ENCODE results near the gene TUSC1.
"Not testable (repeated sequence)": the region's sequence is repeated elsewhere in the genome, so short reads cannot be mapped to it uniquely, and the experiment has no call there.

TUSC1 gene

DNA sequence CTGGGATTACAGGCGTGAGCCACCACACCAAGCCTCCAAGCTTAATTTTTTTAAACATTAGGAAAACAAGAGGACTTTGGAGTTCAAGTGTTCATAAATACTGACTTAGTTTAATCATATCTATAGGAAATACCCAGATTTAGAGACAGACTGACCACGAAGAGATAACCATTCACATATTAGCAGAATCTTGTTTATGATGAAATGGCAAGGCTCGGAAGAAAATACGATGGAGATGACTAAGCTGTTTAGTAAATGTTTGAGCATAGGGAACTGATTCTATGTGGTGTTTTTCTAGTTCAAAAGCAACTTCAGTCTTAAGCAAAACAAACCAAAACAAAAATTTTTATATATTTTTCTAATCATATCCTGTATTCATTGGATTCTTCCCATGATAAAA lies 13.5 kb upstream of the TUSC1 start:
- Histone ChIP-seq H3K4me3 (no peak overlapping the region), H3K27me3 (no peaks in the 10 kb centered on the region), H3K27ac (no peak overlapping the region), H3K9ac (no peak overlapping the region), H4K20me1 (no peaks in the 10 kb centered on the region), H3K4me1 (no peaks in the 10 kb centered on the region), H3K9me3 (no peaks in the 10 kb centered on the region), H3K4me2 (no peak overlapping the region), H3K36me3 (no peaks in the 10 kb centered on the region)
- TF ChIP-seq Cebpa-rat (IDR thresholded peaks at IDR 0.05): no peak

DNA sequence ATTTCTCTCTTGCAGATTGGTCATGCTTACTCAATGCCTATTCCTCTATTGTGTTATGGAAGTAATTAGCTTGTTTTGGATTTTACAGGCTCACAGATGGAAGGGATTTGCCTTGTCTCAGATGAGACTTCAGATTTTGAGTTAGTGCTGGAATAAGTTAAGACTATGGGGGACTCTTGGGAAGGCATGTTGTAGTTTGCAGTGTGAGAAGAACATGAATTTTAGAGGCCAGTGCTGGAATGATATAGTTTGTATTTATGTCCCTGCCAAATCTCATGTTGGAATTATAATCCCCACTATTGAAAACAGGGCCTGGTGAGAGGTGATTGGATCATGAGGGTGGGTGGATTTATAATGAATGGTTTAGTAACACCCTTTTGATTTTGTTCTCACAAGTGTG lies 6.1 kb upstream of the TUSC1 start:
- no peak overlapping the region for H3K4me3 ChIP-seq
- H3K9ac ChIP-seq: no peak overlapping the region
- H3K9me3 ChIP-seq: no peaks in the 10 kb centered on the region
- no peaks in the 10 kb centered on the region for H3K36me3 ChIP-seq
- no peaks in the 10 kb centered on the region for H3K4me1 ChIP-seq
- H3K27me3 ChIP-seq: no peaks in the 10 kb centered on the region
- H3K4me2 ChIP-seq: no peak overlapping the region
- TF ChIP-seq Cebpa-rat (IDR thresholded peaks at IDR 0.05): no peak
- no peaks in the 10 kb centered on the region for H4K20me1 ChIP-seq
- no peak overlapping the region for H3K27ac ChIP-seq

DNA sequence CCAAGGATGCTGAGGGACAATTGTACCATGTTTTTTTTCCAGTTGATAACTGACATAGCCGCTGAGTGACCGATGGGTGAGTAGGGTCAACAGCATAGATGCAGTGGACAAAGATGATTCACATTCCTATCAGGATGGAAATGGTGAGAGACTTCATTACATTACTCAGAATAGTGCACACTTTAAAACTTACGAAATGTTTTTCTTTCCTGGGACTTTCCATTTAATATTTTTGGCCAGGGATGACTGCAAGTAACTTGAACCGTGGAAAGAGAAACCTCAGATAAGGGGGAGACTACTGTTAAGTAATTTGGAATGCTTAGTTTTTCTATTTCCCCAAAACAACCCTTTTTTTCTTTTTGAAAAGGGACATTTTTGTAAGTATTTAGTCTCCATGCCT lies 3.0 kb upstream of the TUSC1 start:
- Histone ChIP-seq H3K27me3 (no peaks in the 10 kb centered on the region), H3K4me1 (no peaks in the 10 kb centered on the region), H3K9ac (no peak overlapping the region), H3K9me3 (peaks cover 18% of the 10 kb centered on the region), H3K27ac (no peak overlapping the region), H3K36me3 (no peaks in the 10 kb centered on the region), H4K20me1 (no peaks in the 10 kb centered on the region), H3K4me2 (no peak overlapping the region), H3K4me3 (no peak overlapping the region)
- TF ChIP-seq Cebpa-rat (IDR thresholded peaks at IDR 0.05): no peak

DNA sequence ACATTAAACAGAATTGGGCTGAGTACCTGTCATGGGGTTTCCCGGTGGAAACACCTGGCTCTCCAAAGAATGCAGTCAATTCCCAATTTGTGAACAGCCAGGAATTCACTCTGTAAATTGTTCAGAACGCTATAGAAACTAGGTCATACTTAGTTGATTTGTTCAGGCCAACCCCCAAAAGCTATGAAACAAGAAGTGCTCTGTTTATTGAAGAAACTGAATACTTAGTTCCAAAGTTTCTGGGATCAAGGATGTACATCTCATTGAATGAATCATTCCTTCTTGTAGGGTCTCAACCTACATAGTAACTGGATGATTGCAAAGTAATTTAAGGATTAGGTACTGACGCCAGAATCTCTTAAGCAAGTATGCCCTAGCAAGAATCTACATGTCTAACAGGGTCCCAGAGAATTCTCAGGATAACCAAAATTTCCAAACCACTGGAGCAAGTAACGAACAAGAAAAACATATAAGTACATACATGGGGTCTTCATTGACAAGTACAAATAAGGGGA lies 659 bp upstream of the TUSC1 start:
- Histone ChIP-seq H3K27ac (no peak overlapping the region), H3K4me2 (no peak overlapping the region)

DNA sequence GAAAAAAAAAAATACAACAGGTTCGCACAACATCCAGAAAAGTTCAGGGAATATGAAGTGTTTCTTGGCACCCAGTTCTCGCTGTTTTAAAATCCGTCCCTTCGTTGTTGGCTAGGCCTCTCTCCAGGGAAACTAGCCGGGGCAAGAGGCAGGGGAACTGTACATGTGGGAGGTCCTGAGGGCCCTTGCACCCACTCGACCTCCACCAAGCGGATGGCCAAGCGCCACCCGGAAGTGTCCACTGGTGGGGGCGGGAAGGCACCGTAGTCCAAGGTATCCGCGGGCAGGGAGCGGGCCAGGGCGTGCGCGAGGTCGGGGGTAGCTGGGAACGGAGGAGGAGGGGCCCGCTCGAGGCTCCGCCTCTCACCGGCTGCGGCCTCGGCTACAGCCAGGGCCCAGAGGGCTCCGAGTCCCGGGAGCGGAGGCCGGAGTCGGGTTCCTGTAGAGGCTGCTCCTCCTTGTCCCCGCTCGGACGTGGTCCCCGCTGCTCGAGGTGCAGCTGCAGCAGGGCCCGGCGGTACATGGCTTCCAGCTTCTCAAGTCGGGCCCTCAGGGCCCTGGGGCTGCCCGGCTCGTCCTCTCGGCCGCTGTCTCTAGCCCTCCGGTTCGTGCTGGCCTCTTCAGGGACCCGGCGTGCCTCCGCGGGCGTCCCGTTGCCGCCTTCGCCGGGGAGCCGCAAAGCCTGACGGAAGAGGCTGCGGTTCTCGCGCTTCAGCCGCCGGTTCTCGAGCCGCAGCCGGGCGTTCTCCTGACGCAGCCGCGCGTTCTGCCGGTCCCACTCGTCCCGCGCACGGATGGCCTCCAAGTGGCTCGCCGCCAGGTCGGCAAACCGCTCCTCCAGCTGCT lies 720 bp downstream of the TUSC1 start:
- TF ChIP-seq Cebpa-rat (IDR thresholded peaks at IDR 0.05): no peak
- Histone ChIP-seq H3K4me3 (no peak overlapping the region), H3K27me3 (no peaks in the 10 kb centered on the region), H3K4me2 (no peak overlapping the region), H3K9ac (no peak overlapping the region), H3K9me3 (peaks cover 18% of the 10 kb centered on the region), H3K36me3 (no peaks in the 10 kb centered on the region), H3K4me1 (no peaks in the 10 kb centered on the region), H4K20me1 (no peaks in the 10 kb centered on the region), H3K27ac (no peak overlapping the region)

More for the DNA sequence above, 659 bp upstream of the TUSC1 start:
- Histone ChIP-seq H3K9ac (no peak overlapping the region), H3K27me3 (no peaks in the 10 kb centered on the region), H3K4me1 (no peaks in the 10 kb centered on the region), H3K9me3 (peaks cover 18% of the 10 kb centered on the region), H3K36me3 (no peaks in the 10 kb centered on the region), H3K4me3 (no peak overlapping the region), H4K20me1 (no peaks in the 10 kb centered on the region)
- no peak for TF ChIP-seq Cebpa-rat (IDR thresholded peaks at IDR 0.05)

DNA sequence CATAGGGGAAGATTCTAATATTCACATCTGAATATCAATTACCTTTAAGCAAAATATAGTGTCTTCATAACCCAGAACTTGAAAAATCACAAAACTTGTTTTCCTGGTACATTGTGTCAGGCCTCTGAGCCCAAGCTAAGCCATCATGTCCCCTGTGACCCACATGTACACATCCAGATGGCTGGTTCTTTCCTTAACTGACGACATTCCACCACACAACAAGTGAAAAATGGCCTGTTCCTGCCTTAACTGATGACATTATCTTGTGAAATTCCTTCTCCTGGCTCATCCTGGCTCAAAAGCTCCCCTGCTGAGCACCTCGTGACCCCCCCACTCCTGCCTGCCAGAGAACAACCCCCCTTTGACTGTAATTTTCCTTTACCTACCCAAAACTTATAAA lies 2.4 kb downstream of the TUSC1 start:
- not testable (repeated sequence) for H3K9ac ChIP-seq, H4K20me1 ChIP-seq, H3K27me3 ChIP-seq

DNA sequence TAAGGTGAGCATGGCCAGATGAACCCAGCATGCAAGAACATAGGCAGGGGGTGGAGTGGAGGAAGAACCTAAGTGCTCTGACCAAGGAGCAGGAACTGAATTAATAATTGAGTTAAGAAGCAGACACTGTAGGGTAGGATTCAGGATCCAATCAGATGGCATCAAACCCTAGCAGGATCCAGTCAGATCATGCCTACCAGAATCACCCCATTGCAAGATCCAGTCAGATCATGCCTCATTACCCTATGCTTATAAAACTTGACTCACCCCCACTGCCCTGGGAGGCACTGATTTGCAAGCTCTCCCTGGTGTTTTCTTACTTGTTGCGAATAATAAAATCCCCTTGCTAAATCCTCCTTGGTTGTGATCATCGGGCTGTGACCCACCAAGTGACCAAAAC lies 19.7 kb downstream of the TUSC1 start:
- Histone ChIP-seq H3K27me3 (no peaks in the 10 kb centered on the region), H3K4me2 (no peak overlapping the region), H3K27ac (no peak overlapping the region), H4K20me1 (no peaks in the 10 kb centered on the region), H3K4me3 (no peak overlapping the region), H3K9ac (no peak overlapping the region), H3K4me1 (no peaks in the 10 kb centered on the region), H3K36me3 (no peaks in the 10 kb centered on the region), H3K9me3 (no peaks in the 10 kb centered on the region)
- TF ChIP-seq Cebpa-rat (IDR thresholded peaks at IDR 0.05): no peak

More for the DNA sequence above, 2.4 kb downstream of the TUSC1 start:
- H3K27ac ChIP-seq, H3K4me2 ChIP-seq, H3K4me3 ChIP-seq, H3K4me1 ChIP-seq, H3K36me3 ChIP-seq: not testable (repeated sequence)
- H3K9me3 ChIP-seq: peaks cover 18% of the 10 kb centered on the region

DNA sequence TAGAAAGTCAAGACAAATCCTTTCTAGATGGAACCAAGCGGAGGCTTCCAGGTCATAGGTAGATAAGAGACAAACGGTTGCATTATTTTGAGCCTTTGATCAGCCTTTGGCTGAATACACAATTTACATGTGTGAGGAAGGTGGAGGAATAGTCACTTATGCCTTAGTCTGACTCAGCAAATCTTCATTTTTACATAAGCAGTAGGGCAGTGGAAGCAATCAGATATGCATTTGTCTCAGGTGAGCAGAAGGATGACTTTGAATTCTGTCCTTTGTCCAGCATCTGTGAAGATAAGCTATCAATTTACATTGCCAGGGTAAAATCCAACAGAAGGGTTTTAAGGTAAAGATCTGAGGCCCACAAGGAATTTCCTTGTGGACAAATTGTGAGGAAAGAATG lies 23.8 kb downstream of the TUSC1 start:
- Histone ChIP-seq H3K4me2 (no peak overlapping the region), H3K4me1 (no peaks in the 10 kb centered on the region), H3K4me3 (no peak overlapping the region), H3K9ac (no peak overlapping the region), H3K36me3 (no peaks in the 10 kb centered on the region), H3K27ac (no peak overlapping the region), H4K20me1 (no peaks in the 10 kb centered on the region), H3K9me3 (no peaks in the 10 kb centered on the region), H3K27me3 (no peaks in the 10 kb centered on the region)
- no peak for TF ChIP-seq Cebpa-rat (IDR thresholded peaks at IDR 0.05)

DNA sequence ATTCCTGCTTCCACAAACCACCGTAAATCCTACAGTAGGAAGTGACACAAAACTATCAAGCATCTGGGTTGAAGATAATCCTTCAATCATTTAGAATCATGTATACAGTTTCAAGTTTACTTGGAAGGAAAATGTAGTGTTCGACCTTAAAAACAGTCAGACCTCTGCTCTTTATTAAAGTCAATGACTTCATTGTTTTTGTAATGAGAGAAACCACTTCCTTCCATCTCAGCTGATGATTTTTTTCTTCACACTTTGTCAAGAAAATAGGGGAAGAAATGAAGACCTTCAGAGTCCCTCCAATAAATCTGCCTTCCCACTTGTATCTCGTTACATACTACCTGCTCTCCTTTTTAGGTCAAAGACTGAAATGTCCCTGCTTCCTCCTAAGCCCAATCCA lies 30.1 kb downstream of the TUSC1 start:
- H3K4me1 ChIP-seq: no peaks in the 10 kb centered on the region
- no peaks in the 10 kb centered on the region for H4K20me1 ChIP-seq
- H3K4me2 ChIP-seq: no peak overlapping the region
- no peaks in the 10 kb centered on the region for H3K36me3 ChIP-seq
- no peaks in the 10 kb centered on the region for H3K27me3 ChIP-seq
- no peak overlapping the region for H3K27ac ChIP-seq
- H3K4me3 ChIP-seq: no peak overlapping the region
- H3K9ac ChIP-seq: no peak overlapping the region
- TF ChIP-seq Cebpa-rat (IDR thresholded peaks at IDR 0.05): no peak
- H3K9me3 ChIP-seq: no peaks in the 10 kb centered on the region

DNA sequence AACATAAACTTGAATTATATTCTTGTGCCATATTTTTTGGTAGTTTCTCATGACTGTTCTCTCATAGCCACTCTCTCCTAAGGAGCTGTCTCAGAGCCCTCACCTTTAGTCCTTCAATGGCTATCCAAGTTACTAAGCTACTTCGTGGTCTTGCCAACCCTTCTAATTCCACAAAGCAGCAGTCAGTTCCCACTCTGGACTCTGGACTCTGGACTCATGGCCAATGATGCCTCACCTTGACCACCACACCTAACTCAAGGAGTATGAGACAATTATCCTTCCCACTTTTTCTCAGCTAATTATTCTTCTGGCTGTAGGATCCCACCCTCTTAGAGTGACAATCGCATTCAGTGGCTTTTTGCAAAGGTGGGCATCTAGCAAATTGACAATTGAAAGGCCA lies 42.2 kb downstream of the TUSC1 start:
- Histone ChIP-seq H3K4me3 (no peak overlapping the region), H3K36me3 (no peaks in the 10 kb centered on the region), H3K9ac (no peak overlapping the region), H3K27ac (no peak overlapping the region), H3K4me2 (no peak overlapping the region), H3K9me3 (no peaks in the 10 kb centered on the region), H3K27me3 (no peaks in the 10 kb centered on the region), H3K4me1 (no peaks in the 10 kb centered on the region), H4K20me1 (no peaks in the 10 kb centered on the region)
- no peak for TF ChIP-seq Cebpa-rat (IDR thresholded peaks at IDR 0.05)
